ENCODE data around the gene PRR5L.

GRCh38 chr11:36354221-36355003 lies 58.3 kb downstream of the PRR5L start:
- TF ChIP-seq TOE1 (IDR thresholded peaks at IDR 0.05; ENCODE audit: borderline replicate concordance) (no peak), TOE1 (CRISPR knock-in tag; IDR thresholded peaks at IDR 0.05; ENCODE audit: borderline replicate concordance, low read depth) (no peak), GABPA (tag; conservative IDR thresholded peaks at IDR 0.05; ENCODE audit: low read depth) (no peak), RBBP5 (IDR thresholded peaks at IDR 0.05; ENCODE audit: borderline replicate concordance, insufficient read depth, low read length, poor library complexity, severe bottlenecking) (no peak), PATZ1 (CRISPR knock-in tag; IDR thresholded peaks at IDR 0.05; ENCODE audit: borderline replicate concordance) (no peak), NBN (IDR thresholded peaks at IDR 0.05; ENCODE audit: low read depth) (no peak), MXI1 (IDR thresholded peaks at IDR 0.05; ENCODE audit: low read depth, low read length) (no peak), ZC3H11A (IDR thresholded peaks at IDR 0.05; ENCODE audit: low read depth, low read length) (no peak), YY1 (IDR thresholded peaks at IDR 0.05; ENCODE audit: borderline replicate concordance in 1 of 3, control insufficient read depth in 1 of 3, extremely low read depth in 1 of 3, insufficient read depth in 3 of 3, insufficient read length in 1 of 3, insufficient replicate concordance in 2 of 3, low read depth in 1 of 3, low read length in 2 of 3) (no peak), SREBF1 (IDR thresholded peaks at IDR 0.05; ENCODE audit: borderline replicate concordance, low read depth, low read length) (no peak), HDAC6 (IDR thresholded peaks at IDR 0.05; ENCODE audit: low read depth, low read length) (no peak), TCFL5 (CRISPR knock-in tag; conservative IDR thresholded peaks at IDR 0.05) (no peak), GATAD2B (IDR thresholded peaks at IDR 0.05; ENCODE audit: borderline replicate concordance) (no peak), CEBPB (tag; IDR thresholded peaks at IDR 0.05) (no peak)
- TF ChIP-seq, protein P1, sequence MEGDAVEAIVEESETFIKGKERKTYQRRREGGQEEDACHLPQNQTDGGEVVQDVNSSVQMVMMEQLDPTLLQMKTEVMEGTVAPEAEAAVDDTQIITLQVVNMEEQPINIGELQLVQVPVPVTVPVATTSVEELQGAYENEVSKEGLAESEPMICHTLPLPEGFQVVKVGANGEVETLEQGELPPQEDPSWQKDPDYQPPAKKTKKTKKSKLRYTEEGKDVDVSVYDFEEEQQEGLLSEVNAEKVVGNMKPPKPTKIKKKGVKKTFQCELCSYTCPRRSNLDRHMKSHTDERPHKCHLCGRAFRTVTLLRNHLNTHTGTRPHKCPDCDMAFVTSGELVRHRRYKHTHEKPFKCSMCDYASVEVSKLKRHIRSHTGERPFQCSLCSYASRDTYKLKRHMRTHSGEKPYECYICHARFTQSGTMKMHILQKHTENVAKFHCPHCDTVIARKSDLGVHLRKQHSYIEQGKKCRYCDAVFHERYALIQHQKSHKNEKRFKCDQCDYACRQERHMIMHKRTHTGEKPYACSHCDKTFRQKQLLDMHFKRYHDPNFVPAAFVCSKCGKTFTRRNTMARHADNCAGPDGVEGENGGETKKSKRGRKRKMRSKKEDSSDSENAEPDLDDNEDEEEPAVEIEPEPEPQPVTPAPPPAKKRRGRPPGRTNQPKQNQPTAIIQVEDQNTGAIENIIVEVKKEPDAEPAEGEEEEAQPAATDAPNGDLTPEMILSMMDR (IDR thresholded peaks at IDR 0.05 in 2 of 3, conservative IDR thresholded peaks at IDR 0.05 in 1 of 3; ENCODE audit: insufficient read depth in 2 of 3, low read depth in 1 of 3, low read length in 3 of 3), result no peak

Data from K562 (cell line).